HG02973 (cell line): ENCODE data around the gene KRT31.
"Not testable (repeated sequence)": the region's sequence is repeated elsewhere in the genome, so short reads cannot be mapped to it uniquely, and the experiment has no call there.

Experiments
- ATAC-seq: cut with Tn5 transposase; IDR thresholded peaks from one replicate; pipeline ENCODE4 v1.9.1; 2021; ENCODE audit warnings: moderate library complexity; ENCODE audit not compliant: unreplicated experiment

The KRT31 gene

DNA sequence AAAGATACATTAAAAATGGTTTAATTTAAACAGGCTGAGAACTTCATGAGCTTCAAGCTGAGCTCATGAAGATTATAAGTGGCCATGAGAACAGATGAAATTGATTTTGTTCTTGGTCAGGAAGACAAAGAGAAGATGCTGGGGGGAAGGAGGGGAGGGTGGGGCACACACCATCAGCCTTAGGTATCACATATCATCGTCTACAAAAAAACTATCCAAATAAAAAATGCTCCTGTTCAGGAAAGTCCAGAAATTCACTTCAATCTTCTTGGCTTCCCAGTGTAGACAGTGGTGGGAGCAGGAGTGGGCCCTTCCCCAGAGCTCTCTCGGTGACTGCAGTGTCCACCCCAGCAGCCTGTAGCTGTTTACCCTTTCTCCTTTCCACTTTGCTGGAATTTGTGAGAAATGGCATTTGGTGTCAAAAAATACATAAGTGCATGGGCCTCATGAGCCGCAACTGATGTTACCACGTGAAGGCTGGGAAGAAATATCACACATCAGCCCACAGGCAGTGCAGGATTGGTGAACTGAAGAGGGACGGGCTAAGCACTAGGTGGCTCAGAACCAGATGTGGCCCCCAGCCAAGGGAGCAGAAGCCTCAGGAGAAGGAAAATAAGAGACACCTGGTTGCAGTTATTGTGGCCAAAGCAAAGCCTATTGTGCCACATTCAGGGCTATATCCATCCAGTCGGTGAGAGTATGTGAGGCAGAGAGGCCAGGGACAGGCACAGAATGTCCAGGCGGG, 20.9 kb upstream of the KRT31 start:
- ATAC-seq = no peak

DNA sequence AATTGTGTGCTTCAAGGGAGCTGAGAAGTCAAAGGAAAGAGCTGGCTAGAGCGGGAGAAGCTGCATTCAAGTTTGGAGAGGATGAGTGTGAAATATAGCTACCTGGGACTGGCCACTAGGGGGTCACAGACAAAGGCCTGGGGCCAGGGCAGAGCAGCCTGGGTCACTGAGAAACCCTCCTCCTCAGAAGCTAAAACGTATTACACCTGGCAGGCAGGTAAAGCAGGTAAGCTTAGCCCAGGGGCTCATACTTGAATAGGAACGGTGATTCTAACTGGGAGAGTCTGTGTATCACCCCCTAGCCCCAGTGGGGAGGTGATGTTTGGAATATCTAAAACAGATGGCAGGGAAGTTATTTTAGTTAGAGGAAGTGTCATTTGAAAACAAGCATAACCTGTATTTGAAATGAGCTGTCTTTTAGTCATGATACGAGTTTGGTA, 20.2 kb upstream of the KRT31 start:
- ATAC-seq = no peak

DNA sequence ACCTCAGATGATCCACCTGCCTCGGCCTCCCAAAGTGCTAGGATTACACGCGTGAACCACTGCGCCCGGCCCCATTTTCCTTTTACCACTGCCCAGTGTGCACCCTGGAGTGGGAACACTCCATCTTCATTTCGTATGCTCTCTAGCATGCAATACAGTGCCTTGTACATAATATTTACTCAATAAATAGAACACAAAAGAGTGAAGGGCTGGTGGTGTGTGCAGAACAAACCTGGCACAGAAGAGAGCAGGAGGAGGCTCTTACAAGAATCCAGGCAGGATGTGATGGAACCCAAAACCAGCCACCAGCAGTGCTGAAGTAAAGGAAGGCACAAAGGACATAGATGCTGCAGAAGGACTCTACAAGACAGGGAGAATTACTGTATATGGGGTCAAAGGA, 19.7 kb upstream of the KRT31 start:
- no peak for ATAC-seq

DNA sequence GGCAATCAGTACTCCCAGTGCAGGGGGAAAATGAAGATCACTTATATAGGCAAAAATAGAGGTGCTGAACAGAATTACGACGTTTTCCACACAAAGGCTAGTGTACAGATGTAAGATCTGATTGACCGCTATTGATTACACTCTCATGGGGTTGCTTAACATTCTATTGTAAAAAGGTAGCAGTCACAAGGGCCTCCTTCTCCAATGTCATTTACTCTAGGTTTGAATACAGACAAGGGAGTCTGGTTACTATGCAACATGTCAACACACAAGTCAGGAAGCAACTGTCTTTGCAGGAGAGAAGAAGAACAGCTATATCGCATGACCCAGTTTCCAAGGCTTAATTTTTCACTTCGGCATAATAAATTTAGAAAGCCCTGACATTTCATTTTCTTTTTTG, 19.1 kb upstream of the KRT31 start:
- no peak for ATAC-seq

DNA sequence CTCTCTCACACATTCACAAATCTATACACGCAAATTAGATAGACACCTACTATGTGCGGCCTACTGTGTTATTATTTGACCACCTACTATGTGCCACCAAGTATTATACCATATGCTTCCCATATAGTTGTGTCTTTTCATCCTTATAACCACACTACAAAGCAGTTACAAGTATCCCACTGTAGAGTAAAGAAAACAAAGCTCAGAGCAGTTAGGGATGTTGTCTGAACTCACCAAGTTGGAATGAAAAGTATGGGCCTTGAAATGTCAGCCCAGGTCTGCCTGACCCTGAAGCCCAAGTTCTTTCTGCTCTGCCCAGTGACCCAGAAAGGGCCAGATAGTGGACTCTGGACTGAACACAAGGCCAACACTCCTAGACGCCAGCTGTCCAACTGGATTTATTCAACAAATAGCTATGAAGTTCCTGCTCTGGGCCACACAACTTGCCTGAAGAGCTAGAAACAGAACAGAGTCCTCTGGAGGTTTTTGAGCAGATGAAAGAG, 18.5 kb upstream of the KRT31 start:
- ATAC-seq = no peak

DNA sequence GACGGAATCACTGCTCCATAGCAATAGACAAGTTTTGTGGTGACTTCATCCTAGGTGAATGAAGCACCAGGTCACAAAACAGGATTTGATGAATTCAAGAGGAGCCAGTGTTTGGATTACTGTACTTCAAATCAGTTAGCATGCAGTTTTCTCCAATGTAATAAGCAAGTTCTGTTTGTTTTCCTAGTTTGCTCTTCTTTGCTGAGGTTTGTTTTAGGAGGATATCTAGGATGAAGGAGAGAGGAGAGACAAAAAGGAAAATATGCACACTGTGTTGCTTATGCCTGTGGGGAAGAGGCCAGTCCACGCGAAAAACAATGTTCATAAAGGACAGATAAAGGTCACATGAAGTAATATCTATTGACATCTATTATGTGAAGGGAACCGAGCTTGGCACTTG, 18.0 kb upstream of the KRT31 start:
- ATAC-seq = no peak

DNA sequence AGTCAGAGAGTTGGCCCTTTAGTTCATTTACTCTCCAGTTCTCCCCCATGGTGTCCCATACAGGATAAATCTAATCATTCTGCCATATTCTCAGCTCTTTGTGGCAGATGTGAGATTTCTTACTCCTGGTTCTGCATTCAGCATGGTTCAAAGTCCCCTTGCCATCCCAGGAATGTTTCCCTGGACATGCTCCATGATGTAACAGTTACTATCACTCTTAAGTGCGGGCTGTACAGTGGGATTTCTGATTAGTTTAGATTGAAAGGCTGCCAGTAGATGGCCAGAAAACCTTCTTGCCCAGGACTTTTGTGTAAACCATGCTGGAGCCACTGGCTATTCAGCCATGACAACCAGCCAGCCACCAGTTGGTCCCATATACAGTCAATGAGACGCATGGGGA, 16.6 kb upstream of the KRT31 start:
- no peak for ATAC-seq

DNA sequence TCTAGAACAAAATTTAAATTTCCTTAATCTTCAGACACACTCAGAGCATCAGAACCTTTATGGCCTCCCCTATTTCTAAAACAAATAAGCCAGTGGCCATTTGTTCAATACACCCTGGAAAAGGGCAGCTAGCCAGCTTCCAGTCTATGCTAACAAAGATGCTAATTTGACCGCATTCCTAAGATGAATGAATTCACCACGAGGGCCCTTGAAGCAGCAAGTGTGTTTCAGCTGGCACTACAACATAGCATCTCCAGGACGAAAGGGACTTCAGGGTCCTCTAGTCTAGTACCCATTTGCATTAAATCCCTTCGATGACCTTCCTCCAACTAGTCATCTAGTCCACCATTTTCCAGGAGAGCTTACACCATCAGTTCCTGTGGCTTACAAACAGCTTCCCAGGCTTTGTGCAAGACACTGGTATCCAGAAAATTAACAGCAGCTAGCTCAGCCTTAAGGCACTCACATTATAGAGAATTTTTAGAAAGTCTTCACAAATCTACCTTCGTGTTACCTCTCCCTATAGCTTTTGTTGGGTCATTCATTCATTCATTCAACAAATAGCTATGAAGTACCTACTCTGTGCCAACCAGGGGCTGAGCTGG, 16.0 kb upstream of the KRT31 start:
- no peak for ATAC-seq

DNA sequence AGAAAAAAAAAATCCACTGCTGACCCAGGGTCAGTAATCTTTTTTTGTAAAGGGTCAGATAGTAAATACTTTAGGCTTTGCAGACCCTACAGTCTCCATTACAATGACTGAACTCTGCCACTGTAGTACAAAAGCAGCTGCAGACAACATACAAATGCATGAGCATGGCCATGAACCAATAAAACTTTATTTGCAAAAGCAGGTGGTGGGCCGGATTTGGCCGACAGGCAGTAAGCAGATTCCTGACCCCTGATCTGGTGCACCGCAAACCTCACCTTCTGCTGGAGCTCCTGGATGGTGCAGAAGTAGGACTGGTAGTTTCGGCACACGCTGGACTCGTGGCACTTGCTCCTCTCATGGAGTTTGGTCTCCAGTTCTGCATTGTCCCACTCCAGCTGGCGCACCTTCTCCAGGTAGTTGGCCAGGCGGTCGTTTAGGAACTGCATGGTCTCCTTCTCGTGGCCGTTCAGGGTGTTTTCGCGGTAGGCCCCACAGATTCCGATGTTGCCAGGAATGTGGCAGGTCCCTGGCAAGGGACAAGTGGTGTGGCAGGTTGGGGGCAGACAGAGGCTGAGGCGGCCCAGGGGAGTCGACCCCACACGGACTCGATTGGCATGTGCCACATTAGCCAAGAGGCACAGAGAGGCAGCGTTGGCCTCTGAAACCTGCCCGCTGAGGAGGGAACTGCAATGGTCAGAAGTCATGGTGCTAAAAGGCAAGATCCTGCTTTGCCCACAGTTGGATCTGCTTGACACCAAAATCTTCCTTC, 13.8 kb upstream of the KRT31 start:
- no peak for ATAC-seq

DNA sequence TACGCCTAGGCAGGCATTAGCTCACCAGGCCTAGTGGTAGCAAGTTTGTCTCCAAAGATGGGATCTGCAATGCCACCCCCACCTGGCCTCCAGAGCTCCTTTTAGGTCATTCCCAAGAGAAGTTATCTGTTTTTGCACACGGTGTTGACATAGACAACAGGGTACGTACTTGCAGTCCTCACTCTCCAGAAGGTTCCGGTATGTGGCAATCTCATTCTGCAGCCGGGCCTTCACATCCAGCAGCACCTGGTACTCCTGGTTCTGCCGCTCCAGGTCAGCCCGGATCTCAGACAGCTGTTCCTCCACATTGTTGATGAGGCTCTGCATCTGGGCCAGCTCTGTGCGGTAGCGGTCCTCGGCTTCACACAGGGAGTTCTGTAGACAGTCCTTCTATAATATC, 9.8 kb upstream of the KRT31 start:
- no peak for ATAC-seq

DNA sequence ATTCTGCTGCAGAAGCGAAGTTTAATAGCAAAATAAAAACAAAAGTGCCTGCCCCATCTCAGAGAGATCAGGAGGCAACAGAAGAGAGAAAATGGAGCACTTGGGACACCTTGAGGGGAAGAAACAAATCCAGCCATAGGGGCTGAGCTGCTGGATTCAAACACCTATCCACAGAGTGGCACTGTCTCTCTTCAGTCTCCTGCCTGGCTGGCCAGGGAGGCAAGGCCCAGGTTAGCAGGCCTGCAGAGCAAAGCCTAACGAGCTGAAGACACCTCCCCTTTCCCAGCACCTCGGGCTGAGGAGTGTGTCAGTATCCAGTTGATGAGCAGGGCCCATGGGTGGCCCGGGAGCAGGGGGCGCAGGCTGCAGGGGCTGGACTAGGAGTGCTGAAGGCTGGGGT, 8.8 kb upstream of the KRT31 start:
- ATAC-seq = no peak

DNA sequence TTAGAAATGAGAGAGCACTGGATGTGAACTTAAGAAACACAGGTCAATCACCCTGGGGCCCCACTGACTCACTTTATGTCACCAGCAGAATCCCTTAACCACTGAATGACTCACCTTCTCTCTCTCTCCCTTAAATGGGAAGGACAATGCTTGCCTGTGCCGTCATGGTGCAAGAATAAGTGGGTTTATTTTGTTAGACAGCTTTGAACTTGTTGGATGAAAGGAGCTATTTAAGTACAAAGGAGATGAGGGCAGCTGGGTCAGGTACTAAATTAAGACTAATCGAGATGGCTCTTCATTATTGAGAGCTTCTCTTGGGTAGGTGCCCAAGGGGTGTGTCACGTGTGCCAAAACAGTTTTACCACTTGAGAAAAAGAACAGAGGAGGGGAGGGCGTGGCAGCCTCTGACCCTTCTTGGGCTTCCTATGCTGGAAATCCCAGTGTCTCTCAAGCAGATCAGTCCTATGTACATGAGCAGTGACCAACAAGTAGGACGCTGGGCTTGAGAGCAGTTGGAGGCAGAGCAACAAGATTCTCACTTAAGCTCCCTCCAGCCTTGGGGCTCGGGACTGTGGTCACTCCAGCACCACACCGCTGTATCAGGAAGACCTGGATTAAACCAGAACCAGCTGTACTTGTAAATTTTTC, 6.7 kb upstream of the KRT31 start:
- ATAC-seq = no peak

DNA sequence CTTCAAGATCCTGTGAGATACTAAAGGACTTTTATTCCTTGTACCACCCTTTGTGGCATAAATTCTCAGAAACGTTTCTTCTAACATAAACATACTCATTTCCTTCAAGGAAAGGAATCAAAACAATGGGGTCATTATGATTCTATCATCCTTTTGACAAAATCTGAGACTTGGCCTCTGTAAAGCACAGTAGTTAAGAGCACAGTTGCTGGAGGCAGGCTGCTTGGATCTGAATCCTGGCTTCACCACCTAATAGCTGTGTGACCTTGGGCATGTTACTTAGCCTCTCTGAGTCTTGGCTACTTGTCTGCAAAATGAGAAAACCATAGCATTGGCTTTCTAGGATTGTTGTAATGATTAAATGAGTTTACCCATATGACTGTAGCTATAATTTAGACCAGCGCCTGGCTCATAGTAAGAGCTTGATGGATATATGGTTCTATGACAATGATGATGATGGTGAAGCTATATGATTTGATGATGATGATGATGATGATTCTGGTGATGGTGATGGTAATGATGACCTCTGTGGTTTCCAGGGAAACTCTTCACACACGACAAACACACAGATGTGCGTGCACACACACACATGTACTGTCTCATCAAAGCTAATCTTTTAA, 6.1 kb upstream of the KRT31 start:
- ATAC-seq = no peak

DNA sequence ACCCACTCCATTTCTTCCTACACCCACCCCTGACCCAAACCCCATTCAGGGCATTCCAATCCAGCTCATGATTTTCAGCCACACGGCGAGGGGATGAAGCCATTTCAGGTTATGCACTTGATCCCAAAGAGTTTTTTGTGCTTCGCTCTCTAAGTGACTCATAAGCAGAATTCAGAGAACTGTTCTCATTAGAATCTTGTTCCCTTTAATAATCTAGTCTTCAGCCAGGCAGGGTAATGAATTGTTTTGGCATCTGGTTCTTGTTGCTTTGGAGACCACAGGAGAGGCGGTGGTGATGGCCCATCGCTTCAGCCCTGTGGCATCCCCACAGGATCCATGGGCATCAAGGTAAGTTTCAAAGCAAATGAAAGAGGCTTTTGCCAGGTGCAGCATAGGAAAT, 4.8 kb upstream of the KRT31 start:
- ATAC-seq = no peak

DNA sequence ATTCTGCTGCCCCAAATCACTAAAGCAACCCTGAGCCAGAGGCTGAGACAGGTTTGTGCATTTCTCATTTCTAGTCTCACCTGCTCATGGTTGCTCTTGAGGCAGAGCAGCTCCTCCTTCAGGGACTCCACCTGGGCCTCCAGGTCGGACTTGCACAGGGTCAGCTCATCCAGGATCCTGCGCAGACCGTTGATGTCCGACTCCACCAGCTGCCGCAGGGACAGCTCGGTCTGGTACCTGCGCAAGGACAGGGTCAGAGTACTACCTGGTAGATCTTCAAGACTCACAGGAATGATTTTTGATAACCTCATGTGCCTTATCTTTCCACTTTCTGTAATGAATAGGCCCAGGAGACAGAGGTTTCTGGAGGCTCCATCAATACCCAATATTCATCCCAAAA, 1.1 kb downstream of the KRT31 start:
- no peak for ATAC-seq

DNA sequence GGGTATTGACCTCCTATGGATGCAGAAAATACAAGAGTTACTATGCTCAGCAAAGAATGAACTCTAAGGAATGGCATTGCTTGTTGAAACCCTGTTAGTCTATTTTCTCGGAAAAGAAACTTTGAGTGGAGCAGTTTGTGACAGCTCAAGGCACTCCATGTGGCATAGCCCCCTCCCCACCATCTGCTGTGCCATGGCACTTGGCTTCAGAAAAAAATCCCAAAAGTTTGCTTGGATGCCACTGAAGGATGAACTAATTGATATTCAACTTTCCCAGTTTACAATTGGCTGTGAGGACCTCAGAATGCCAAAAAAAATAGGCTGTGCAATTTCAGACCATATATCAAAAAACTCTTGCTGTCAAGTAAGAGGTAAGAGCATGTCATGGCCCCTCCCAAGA, 1.8 kb downstream of the KRT31 start:
- ATAC-seq = no peak

DNA sequence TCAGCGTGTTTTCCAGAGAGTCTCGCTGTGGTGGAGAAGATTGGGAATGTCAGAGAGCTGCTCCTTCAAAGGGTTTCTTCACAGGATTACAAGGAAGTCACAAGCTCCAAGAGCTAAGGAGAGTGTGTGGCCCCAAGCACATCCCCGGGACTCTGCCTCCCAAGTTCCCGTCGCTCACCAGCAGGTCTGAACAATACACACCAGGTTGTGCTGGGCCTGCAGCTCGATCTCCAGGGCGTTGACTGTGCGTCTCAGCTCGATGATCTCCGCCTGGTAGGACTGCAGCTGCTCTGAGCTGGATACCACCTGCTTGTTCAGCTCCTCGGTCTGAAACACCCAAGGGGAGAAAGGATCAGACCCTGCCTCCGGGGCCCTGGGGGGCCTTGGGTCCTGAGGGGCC, 2.4 kb downstream of the KRT31 start:
- ATAC-seq = not testable (repeated sequence)

DNA sequence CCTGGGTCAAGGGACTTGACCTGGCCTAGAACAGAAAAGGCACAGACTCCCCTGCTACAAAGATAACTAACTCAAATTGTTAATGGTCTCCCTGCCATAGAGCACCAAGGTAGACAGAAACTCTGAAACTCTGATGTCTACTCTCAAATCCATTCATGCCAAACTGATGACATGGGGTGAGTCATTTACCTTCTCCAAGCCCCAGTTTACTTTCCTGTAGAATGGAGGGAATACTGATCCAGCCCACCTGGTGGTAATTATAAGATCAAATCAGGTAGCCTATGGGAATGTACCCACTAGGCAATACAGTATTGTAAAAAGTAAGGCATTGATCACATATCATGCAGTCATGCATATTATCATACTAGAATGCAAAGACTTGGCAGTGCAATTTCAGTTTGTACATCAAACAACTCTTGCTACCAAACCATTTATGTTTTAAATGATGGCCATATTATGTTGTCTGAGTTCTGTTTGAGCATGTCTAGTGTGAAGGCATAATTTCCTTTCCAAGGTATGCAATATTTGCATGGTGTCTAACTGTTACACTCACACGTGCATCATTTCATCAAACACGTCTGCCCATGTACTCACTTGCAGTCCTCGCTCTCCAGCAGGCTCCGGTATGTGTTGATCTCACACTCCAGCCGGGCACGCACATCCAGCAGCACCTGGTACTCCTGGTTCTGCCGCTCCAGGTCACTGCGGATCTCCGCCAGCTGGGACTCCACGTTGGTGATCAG, 3.0 kb downstream of the KRT31 start:
- ATAC-seq = no peak

DNA sequence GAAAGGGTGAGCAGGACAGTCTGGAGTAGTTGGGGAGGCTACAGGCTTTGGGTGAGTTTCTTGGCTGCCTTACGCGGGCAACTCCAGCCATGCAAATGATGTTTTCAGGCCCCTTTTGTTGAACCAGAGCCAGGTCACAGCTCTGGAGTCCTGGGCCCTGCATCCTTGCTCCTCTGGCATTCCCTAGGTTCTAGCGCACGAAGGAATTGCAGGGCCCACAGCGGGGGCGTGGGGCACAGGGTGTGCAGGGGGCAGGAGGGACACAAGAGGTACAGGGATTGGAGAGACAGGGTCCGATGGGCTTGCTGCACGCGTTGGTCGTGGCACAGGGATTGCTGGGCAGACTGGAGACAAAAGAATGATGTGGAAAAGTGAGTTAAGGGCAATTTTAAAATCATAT, 3.6 kb downstream of the KRT31 start:
- ATAC-seq = no peak

DNA sequence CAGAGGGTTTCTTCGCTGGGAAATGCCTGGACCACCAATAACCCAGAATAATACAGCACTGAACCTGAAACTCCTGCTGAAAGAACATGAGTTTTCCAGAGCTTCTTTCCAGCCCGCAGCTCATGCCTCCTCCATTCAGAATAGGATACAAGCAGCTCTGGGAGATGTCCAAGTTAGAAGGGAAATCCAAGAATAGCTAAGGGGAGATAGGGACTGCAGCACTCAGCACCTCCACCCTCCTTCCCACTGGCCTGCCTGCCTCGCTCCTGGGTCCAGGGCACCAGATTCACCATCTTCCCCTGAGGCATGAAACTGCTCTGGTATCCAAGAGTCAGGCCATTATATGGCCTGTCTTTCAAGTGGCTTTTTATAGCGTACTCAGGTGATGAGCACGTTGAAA, 4.1 kb downstream of the KRT31 start:
- no peak for ATAC-seq
